IMR-90 (cell line): ENCODE measurements around the gene CRACR2B. TPM values are rescaled to one million over a fixed set of nuclear protein-coding genes. Genes with fewer than 3 reads are reported as not detected.
A peak's percentile ranks its signal among the peaks of the same experiment; 100 is the strongest.

ENCODE experiments used
- ATAC-seq: fragments of 200-7000 bp; cut with Tn5 transposase; 2 replicates; pipeline ENCODE4 v1.9.1; 2020; ENCODE audit warnings: low read depth, mild to moderate bottlenecking, moderate library complexity
- BruUV-seq: library from RNA; stranded (reverse); fragments of 400-500 nt; replicated peaks from 2 replicates; lab custom pipeline; 2021; lab: Mats Ljungman, UMichigan
- CTCF ChIA-PET: fragments of 300-600 bp; formaldehyde crosslinking; extraction: SDS; loops from one replicate; lab custom pipeline; 2021; ENCODE audit warnings: antibody characterized with exemption; lab: Yijun Ruan, JAX
- POLR2A ChIA-PET: fragments of 300-600 bp; sonication (Branson Sonifier 250); formaldehyde crosslinking; loops from one replicate; lab custom pipeline; 2022; ENCODE audit warnings: antibody characterized with exemption; ENCODE audit not compliant: unreplicated experiment; lab: Charles Lee
- DNase-seq: peaks from one replicate; pipeline ENCODE4 v3.0.0; 2013
- H2AFZ ChIP-seq: replicated peaks from 2 replicates; pipeline ENCODE3; 2013; ENCODE audit warnings: low read length, mild to moderate bottlenecking; ENCODE audit not compliant: poor library complexity
- H2AK5ac ChIP-seq: 2 replicates; pipeline ENCODE4 v1.6.1; 2013; ENCODE audit warnings: low read depth, low read length, inconsistent platforms
- H2AK9ac ChIP-seq: replicated peaks from 2 replicates; pipeline ENCODE3; 2013; ENCODE audit warnings: mild to moderate bottlenecking, low read depth, low read length, moderate library complexity; ENCODE audit not compliant: poor library complexity
- H2BK120ac ChIP-seq: 2 replicates; pipeline ENCODE4 v1.6.1; 2013; ENCODE audit warnings: low read depth, low read length, inconsistent platforms
- H2BK15ac ChIP-seq: 3 replicates; pipeline ENCODE4 v1.6.1; 2013; ENCODE audit warnings: low read depth, low read length, inconsistent platforms
- H2BK20ac ChIP-seq: 2 replicates; pipeline ENCODE4 v1.6.1; 2013; ENCODE audit warnings: low read depth, mild to moderate bottlenecking, inconsistent platforms, low read length, moderate library complexity
- H2BK5ac ChIP-seq: 2 replicates; pipeline ENCODE4 v1.6.1; 2013; ENCODE audit warnings: mild to moderate bottlenecking, low read depth, low read length, inconsistent platforms; ENCODE audit not compliant: poor library complexity, severe bottlenecking
- H3K14ac ChIP-seq: replicated peaks from 2 replicates; pipeline ENCODE4 v1.6.1; 2013; ENCODE audit warnings: low read depth, low read length, inconsistent platforms
- H3K18ac ChIP-seq: 2 replicates; pipeline ENCODE4 v1.6.1; 2013; ENCODE audit warnings: low read depth, low read length, control low read depth
- H3K23ac ChIP-seq: 2 replicates; pipeline ENCODE4 v1.6.1; 2013; ENCODE audit warnings: low read depth, low read length, inconsistent platforms
- H3K27ac ChIP-seq: 2 replicates; pipeline ENCODE4 v1.5.1; 2013; ENCODE audit warnings: mild to moderate bottlenecking, control low read depth, low read length; ENCODE audit not compliant: insufficient read depth
- H3K27me3 ChIP-seq: 2 replicates; pipeline ENCODE4 v1.6.1; 2013; ENCODE audit warnings: low read length; ENCODE audit not compliant: control insufficient read depth, insufficient read depth
- H3K36me3 ChIP-seq: 2 replicates; pipeline ENCODE4 v1.6.1; 2013; ENCODE audit warnings: low read length, mixed read lengths; ENCODE audit not compliant: control insufficient read depth, insufficient read depth
- H3K4ac ChIP-seq: 2 replicates; pipeline ENCODE4 v1.6.1; 2013; ENCODE audit warnings: low read depth, low read length, inconsistent platforms
- H3K4me1 ChIP-seq: 2 replicates; pipeline ENCODE4 v1.6.1; 2013; ENCODE audit warnings: low read length, mixed read lengths; ENCODE audit not compliant: control insufficient read depth, insufficient read depth
- H3K4me2 ChIP-seq: 2 replicates; pipeline ENCODE4 v1.6.1; 2013; ENCODE audit warnings: low read depth, mild to moderate bottlenecking, control low read depth, low read length, moderate library complexity
- H3K4me3 ChIP-seq: 2 replicates; pipeline ENCODE4 v1.5.1; 2013; ENCODE audit warnings: low read depth, mild to moderate bottlenecking, control low read depth, low read length, moderate library complexity; ENCODE audit not compliant: insufficient read depth
- H3K56ac ChIP-seq: 2 replicates; pipeline ENCODE4 v1.6.1; 2013; ENCODE audit warnings: low read length, inconsistent platforms; ENCODE audit not compliant: insufficient read depth; ENCODE audit errors: extremely low read depth
- H3K79me1 ChIP-seq, 2 experiments: 2 replicates each; pipeline ENCODE4 v1.6.1; 2013; ENCODE audit warnings: low read length in 2 of 2, inconsistent platforms in 1 of 2, low read depth in 1 of 2
- H3K9ac ChIP-seq: 2 replicates; pipeline ENCODE4 v1.6.1; 2013; ENCODE audit warnings: low read depth, low read length, control low read depth
- H3K9me1 ChIP-seq: 2 replicates; pipeline ENCODE4 v1.6.1; 2013; ENCODE audit warnings: low read length, inconsistent platforms; ENCODE audit not compliant: insufficient read depth
- H3K9me3 ChIP-seq: 2 replicates; pipeline ENCODE4 v1.6.1; 2013; ENCODE audit warnings: low read length; ENCODE audit not compliant: control insufficient read depth, insufficient read depth
- H4K20me1 ChIP-seq: 2 replicates; pipeline ENCODE4 v1.6.1; 2013; ENCODE audit warnings: low read length, inconsistent platforms; ENCODE audit not compliant: insufficient read depth
- H4K5ac ChIP-seq: 2 replicates; pipeline ENCODE4 v1.6.1; 2013; ENCODE audit warnings: mild to moderate bottlenecking, low read depth, low read length, control low read depth
- H4K8ac ChIP-seq, 2 experiments: 2 replicates each; pipeline ENCODE4 v1.6.1; 2013; ENCODE audit warnings: low read depth in 2 of 2, low read length in 2 of 2, control low read depth in 1 of 2, inconsistent platforms in 1 of 2
- H4K91ac ChIP-seq: 2 replicates; pipeline ENCODE4 v1.6.1; 2013; ENCODE audit warnings: low read depth, low read length, inconsistent platforms; ENCODE audit not compliant: insufficient read depth
- CTCF ChIP-seq: conservative IDR thresholded peaks from 2 replicates; pipeline ENCODE4 v1.5.1; 2012; ENCODE audit warnings: mild to moderate bottlenecking, low read depth, low read length, improper control_type of control experiment
- POLR2A ChIP-seq: IDR thresholded peaks from 2 replicates; pipeline ENCODE4 v1.6.1; 2012; ENCODE audit warnings: mild to moderate bottlenecking, low read depth, low read length
- WGBS, 2 experiments: methylation state at CpG; one replicate each; pipeline versions ENCODE4 v1.1.5 to v1.1.7; 2013; ENCODE audit warnings: missing lambda C conversion rate in 2 of 2; ENCODE audit not compliant: insufficient read length in 1 of 2; ENCODE audit errors: extremely low coverage in 2 of 2; 5-methylcytosine and 5-hydroxymethylcytosine counted together
- dilution Hi-C: fragments of 300-500 bp; cut with HindIII; formaldehyde crosslinking; loops from one replicate; pipeline ENCODE4 v1.14.3; 2018; ENCODE audit warnings: low sequenced_read_pairs; ENCODE audit not compliant: unreplicated experiment
- in situ Hi-C: fragments of 300-500 bp; cut with MboI; formaldehyde crosslinking; loops from 3 replicates; pipeline ENCODE4 v1.14.3; 2019; ENCODE audit warnings: low sequenced_read_pairs, inconsistent platforms, mixed read lengths
- intact Hi-C: fragments of 100-400 bp; cut with micrococcal nuclease; formaldehyde crosslinking; loops from 2 replicates; pipeline ENCODE4 v1.10.0; 2022
- polyA plus RNA-seq, 3 experiments: library from polyadenylated mRNA; depleted of rRNA; stranded (reverse); fragments of >200 nt; gene quantifications; 2 replicates each; pipeline ENCODE4 v1.2.3, GENCODE V29; 2012; ENCODE audit warnings: low replicate concordance in 1 of 3
- total RNA-seq: library from RNA; depleted of rRNA; stranded (reverse); fragments of >200 nt; gene quantifications from 2 replicates; pipeline ENCODE4 v1.2.3, GENCODE V29; 2012

The CRACR2B gene
- total and polyA plus RNA-seq, 2 of the 4 experiments (the other 2 are of a cell fraction): 0.54 to 2.5 TPM

- Histone ChIP-seq H4K20me1 (peaks cover 38% of the 10 kb centered on the region), H3K14ac (no peak overlapping the region), H2BK120ac (no peak overlapping the region), H3K9me1 (no peaks in the 10 kb centered on the region), H4K8ac (no peak overlapping the region), H3K23ac (no peak overlapping the region), H2AK9ac (no peak overlapping the region), H3K4me2 (no peak overlapping the region), H2AK5ac (no peak overlapping the region), H3K79me1 (peaks cover 25 to 44% of the 10 kb centered on the region in 2 experiments), H3K4ac (no peak overlapping the region), H3K18ac (no peak overlapping the region), H4K5ac (no peak overlapping the region), H3K4me1 (peaks cover 7% of the 10 kb centered on the region), H3K9me3 (no peaks in the 10 kb centered on the region), H4K91ac (no peak overlapping the region), H3K9ac (no peak overlapping the region), H2BK15ac (no peak overlapping the region), H3K4me3 (no peak overlapping the region), H2AFZ (peak overlapping the region; percentile 49), H3K36me3 (peaks cover 30% of the 10 kb centered on the region), H3K27ac (no peak overlapping the region), H3K27me3 (no peaks in the 10 kb centered on the region), H2BK20ac (no peak overlapping the region), H2BK5ac (no peak overlapping the region), H3K56ac (no peak overlapping the region)
- DNase-seq: no peak
- no peak for ATAC-seq
- BruUV-seq: no TSS peak
- TF ChIP-seq POLR2A (peak; percentile 59), CTCF (no peak)
- 70% methylated on average over 2 of the region's 9 CpGs; no CpG with 5 or more reads in 1 of the 2 experiments for WGBS, 2 experiments
- ChIA-PET POLR2A (no interaction called here), CTCF (no interaction called here)
- intact Hi-C loops (no loop called here), dilution Hi-C loops (no loop called here), in situ Hi-C loops (no loop called here)
These were observed 14.1 kb upstream of the CRACR2B start for GRCh38 chr11:813456-814096.
